Activated gamma-delta T cell (primary cell): ENCODE results near the gene ZNF624.
A peak's percentile ranks its signal among the peaks of the same experiment; 100 is the strongest.
"Not testable (repeated sequence)": the region's sequence is repeated elsewhere in the genome, so short reads cannot be mapped to it uniquely, and the experiment has no call there.

Experiments
- DNase-seq: peaks from one replicate; lab custom pipeline; 2025; lab: John Stamatoyannopoulos, UW
- total RNA-seq, 2 donors: gene quantifications; one replicate each; lab custom pipeline; 2026; lab: John Stamatoyannopoulos, UW

ZNF624 gene
- 32.9 to 34.5 reads per million in 2 donors for total RNA-seq

DNA sequence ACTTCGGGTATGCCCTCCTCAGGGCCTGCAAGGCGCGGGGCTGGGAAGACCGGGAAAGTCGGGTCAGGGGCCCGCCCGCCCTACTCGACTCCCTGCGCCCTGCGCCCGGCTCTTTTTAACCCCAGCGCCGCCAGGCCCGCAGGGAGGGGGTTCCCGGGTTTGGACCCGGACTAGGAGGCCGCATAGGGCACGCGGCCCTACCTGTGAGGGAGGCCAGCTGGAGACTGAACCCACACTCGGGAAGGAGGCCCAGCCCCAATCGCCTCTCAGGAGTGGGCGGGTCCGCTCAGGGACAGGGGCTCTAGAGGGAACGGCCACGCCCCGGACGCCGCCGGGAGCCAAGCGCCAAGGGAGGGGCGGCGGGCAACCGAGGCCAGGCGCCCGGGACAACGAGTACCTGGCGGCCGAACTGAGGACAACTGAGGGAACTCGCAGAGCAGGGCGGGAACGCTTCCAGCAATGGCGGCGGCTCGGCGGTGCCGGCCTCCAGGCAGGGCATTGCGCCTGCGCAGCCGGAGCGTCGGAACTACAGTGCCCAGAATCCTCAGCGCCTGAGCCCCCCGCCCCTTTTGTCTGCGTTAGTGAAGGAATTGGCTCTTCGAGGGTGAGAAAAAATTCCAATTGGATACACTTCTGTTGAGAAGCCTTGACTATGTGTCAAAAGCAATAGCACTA lies at the start of gene ZNF624:
TSS of gene ZNF624 (minus strand) at position 484 of the 675 bp plus-strand sequence.
- DNase-seq = peak; percentile 67

- not testable (repeated sequence) for DNase-seq
Observed at GRCh38 chr17:16697603-16698002, 44.0 kb upstream of the ZNF624 start.

GRCh38 chr17:16690447-16690846 lies 36.8 kb upstream of the ZNF624 start:
- not testable (repeated sequence) for DNase-seq

DNA sequence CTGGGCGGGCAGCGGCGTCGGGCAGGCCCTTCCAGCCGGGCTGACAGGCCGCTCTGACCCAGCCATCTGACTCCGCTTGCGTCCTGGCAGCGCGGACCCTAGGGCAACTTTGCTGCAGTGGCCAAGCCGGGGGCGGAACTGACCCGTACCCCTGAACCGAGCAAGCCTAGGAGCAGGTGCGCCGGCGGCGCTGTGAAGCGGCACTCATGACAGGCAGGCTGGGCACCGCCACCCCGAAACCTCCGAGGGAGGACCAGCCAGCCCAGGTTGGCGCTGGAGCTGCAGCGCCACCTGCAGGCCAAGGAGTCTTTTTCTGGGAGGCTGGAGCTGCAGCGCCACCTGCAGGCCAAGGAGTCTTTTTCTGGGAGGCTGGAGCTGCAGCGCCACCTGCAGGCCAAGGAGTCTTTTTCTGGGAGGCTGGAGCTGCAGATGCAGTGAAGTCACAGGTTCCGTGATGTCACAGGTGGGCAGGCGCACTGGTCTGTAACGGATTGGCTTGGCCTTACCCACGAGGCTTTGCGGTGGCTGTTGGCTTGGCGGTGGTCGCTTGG lies 36.2 kb upstream of the ZNF624 start, which contains the start of gene CCDC144A:
TSS of gene CCDC144A (plus strand) at position 511 of the 551 bp plus-strand sequence. CDS start 160 bp downstream, outside the sequence.
- DNase-seq = not testable (repeated sequence)

DNA sequence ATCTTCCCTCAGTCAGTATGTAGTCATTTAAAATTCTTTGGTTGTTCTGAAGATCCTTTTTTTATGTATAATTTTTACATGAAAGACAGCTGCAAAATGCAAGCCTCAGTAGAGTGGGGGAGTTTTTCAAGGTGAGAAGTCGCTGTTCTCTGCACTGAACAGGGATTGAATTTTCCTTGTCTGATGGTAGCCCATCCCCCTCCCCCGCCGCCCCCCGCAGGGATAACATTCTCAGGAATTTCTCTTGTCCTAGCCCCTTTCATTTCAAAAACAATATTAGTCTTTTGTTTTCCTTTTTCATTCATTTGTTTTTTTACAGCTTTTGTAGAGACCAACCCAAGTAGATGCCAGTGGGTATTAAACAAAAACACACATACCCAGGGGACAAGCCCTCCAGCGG lies 33.5 kb upstream of the ZNF624 start:
- DNase-seq = not testable (repeated sequence)

- not testable (repeated sequence) for DNase-seq
Observed at GRCh38 chr17:16686019-16686418, 32.4 kb upstream of the ZNF624 start.

- DNase-seq = not testable (repeated sequence)
Observed at GRCh38 chr17:16683290-16684138, 29.9 kb upstream of the ZNF624 start.

DNA sequence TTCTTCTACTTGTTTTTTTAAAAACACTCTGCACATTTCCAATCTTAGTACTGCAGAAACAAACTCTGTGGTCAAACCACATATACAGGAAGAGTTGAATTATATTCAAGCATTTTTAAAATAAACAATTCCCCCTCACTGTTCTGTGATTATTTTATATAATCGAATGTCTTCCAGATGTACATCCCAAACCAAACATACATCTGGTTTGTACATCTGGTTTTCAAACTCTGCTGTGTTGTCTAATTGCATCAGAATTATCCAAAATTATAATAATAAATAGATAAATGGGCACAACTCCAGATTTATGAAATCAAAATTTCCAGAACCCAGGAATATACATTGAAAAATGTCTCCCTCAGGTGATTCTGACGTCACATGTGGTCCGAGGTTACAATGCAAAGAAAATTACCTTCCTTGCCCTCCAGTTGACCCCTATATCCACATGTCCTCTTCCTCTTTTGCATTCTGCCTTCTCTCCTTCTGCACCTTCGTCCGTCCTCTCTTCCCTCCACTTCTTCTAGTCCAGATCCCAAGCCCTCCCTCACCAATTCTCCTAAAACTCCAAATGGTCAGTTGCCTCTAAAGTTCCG lies 23.1 kb upstream of the ZNF624 start:
- no peak for DNase-seq

- DNase-seq = not testable (repeated sequence)
Observed at GRCh38 chr17:16666907-16667636, 13.4 kb upstream of the ZNF624 start.

GRCh38 chr17:16666553-16666906 lies 12.9 kb upstream of the ZNF624 start:
- DNase-seq = not testable (repeated sequence)

DNA sequence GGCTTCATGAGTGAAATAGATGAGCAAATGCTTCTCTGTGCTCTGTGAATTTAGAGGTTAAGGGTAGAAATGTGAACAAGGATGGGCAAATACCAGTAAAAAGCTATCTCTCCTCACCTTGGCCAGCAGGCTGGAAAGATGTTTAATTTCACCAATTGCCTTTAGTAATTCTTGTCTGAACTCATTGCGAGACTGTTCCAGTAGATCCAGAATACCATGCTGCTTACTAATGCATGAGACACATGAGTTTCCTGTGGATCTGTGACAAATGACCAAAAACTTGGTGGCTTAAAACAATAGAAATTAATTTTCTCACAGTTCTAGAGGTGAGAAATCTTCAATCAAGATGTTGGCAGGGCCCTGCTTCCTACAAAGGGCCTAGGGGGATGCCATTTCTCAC lies 9.3 kb upstream of the ZNF624 start:
- DNase-seq = no peak

- no peak for DNase-seq
Observed at GRCh38 chr17:16661217-16661616, 7.6 kb upstream of the ZNF624 start.

DNA sequence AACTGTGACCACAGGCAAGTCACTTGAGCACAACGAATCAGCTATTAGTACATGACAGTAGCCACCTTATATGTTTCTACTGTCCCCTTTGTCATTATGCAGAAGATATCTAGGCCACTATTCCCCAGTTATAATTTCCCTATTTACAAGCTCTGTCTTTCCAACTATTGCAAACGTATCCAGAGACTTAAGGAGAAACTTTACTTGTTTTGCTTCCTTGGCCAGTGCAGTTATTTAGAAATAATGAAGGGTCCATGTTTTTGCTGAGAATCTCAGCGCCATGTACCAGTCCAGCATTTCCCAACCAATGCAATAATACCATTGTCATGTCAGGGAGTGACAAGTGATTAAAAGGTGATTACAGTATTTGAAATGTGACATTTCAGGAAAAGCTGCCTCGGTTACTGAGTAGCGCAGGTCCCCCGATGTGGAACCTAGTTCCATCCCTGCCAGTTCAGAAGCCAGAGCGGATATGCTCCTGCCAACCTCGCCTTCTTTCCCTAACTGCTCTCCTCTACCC lies 743 bp downstream of the ZNF624 start:
- DNase-seq = no peak

- no peak for DNase-seq
Observed at GRCh38 chr17:16652252-16652651, 1.4 kb downstream of the ZNF624 start.

DNA sequence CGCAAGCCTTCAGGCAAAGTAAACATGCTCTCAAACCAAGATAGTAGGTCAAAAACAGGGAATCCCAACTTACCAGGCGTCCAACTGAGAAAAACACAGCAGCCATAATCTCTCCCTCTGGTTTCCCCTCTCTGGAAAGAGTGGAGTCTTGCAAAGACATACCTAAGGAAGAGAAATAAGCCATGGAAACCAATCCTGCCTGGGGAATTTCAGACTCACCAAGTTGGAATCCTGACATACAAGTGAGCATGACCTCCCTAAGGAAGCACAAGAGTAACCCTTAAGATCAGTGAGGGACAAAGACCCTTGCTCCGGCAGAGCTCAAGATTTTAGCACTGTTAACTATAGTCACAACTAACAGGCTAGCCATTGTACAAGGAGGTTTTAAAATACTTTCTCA lies 4.1 kb downstream of the ZNF624 start:
- DNase-seq = no peak

DNA sequence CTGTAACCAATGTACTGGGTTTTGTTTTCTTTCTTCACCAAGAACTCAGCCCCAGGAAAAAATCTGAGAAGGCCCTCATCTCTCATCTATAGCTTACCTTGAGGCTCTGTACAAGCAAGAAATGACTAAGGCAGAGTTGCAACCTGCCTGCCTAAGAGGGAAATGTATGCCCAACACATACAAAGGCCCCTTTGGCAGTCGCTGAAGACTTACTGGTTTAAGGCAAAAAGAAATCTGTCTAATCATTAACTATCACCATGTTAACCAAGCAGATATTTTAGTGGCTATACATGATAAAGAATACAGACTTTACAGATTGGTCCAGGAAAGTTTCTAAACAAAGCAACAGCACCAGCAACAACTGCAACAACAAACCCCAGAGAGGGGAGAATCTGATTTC lies 14.2 kb downstream of the ZNF624 start:
- DNase-seq = no peak

DNA sequence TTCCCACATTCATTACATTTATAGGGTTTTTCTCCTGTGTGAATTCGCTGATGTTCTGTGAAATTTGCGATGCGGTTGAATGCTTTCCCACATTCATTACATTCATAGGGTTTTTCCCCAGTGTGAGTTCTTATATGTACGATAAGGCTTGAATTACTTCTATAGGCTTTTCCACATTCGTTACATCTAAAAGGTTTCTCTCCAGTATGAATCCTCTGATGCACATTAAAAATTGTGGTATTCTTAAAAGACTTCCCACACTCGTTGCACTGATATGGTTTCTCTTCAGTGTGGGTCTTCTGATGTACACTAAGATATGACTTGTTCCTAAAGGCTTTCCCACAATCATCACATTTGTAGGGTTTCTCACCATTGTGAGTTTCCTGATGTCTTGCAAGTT lies 30.4 kb downstream of the ZNF624 start:
- DNase-seq = no peak

- DNase-seq = no peak
Observed at GRCh38 chr17:16622540-16623277, 30.9 kb downstream of the ZNF624 start.

GRCh38 chr17:16617481-16618060 lies 36.1 kb downstream of the ZNF624 start:
- DNase-seq = no peak

DNA sequence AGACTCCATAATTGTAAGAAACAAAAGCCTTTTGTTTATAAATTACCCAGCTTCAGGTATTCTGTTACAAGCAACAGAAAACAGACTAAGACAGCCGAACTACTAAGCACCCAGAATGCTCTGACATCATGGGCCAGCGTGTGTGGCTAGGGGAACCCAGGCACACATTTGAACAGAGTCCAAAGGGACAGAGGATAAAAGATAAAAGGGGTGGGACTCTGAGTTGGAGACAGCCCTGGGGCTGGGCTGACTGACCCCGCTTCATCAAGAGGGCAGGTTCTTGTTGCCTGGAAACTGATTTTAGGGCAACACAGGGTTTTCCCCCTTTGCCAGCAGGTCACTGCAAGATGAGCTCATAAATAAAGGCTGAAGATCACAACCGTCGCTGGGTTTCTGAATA lies 54.1 kb downstream of the ZNF624 start:
- DNase-seq = no peak
